Caco-2 (cell line): ENCODE results near the gene TUBG1. TPM values are rescaled to one million over a fixed set of nuclear protein-coding genes. Genes with fewer than 3 reads are reported as not detected.

Experiments
- BruUV-seq: library from RNA; stranded (reverse); fragments of 400-500 nt; replicated peaks from 2 replicates; lab custom pipeline; 2021; lab: Mats Ljungman, UMichigan
- CTCF ChIA-PET: fragments of 300-600 bp; sonication (Branson Sonifier 250); formaldehyde crosslinking; loops from one replicate; lab custom pipeline; 2022; ENCODE audit warnings: antibody characterized with exemption; lab: Charles Lee
- POLR2A ChIA-PET: fragments of 300-600 bp; sonication (Branson Sonifier 250); formaldehyde crosslinking; loops from one replicate; lab custom pipeline; 2022; ENCODE audit warnings: antibody characterized with exemption; lab: Charles Lee
- DNase-seq, 2 experiments: peaks; one replicate each; pipeline versions ENCODE4 v3.0.0 to v3.0.0-alpha.2; 2020 to 2022
- H3K27me3 ChIP-seq: replicated peaks from 2 replicates; pipeline ENCODE4 v1.6.0; 2011; ENCODE audit warnings: low read length; ENCODE audit not compliant: control insufficient read depth, insufficient read depth
- H3K36me3 ChIP-seq: 2 replicates; pipeline ENCODE4 v1.5.1; 2011; ENCODE audit warnings: low read length; ENCODE audit not compliant: control insufficient read depth, insufficient read depth
- H3K4me1 ChIP-seq: fragments of 250-450 bp; sonication (Bioruptor Pico); 2 replicates; pipeline ENCODE4 v1.5.1; 2020; ENCODE audit warnings: mild to moderate bottlenecking
- H3K4me3 ChIP-seq: 2 replicates; pipeline ENCODE4 v1.5.1; 2011; ENCODE audit warnings: low read depth, mild to moderate bottlenecking, control low read depth, low read length
- H3K9me3 ChIP-seq: fragments of 250-450 bp; sonication (Bioruptor Pico); 2 replicates; pipeline ENCODE4 v1.5.1; 2020; ENCODE audit warnings: mild to moderate bottlenecking, moderate library complexity
- H3K27ac Mint-ChIP-seq: one replicate; pipeline ENCODE4 v1.8.0; 2022; ENCODE audit warnings: mixed read lengths; ENCODE audit not compliant: unreplicated experiment
- H3K27me3 Mint-ChIP-seq: one replicate; pipeline ENCODE4 v1.8.0; 2022; ENCODE audit warnings: mixed read lengths; ENCODE audit not compliant: insufficient read depth, unreplicated experiment
- H3K36me3 Mint-ChIP-seq: one replicate; pipeline ENCODE4 v1.8.0; 2022; ENCODE audit warnings: mild to moderate bottlenecking, mixed read lengths; ENCODE audit not compliant: insufficient read depth, unreplicated experiment
- H3K4me1 Mint-ChIP-seq: one replicate; pipeline ENCODE4 v1.8.0; 2022; ENCODE audit warnings: low read depth, mixed read lengths; ENCODE audit not compliant: unreplicated experiment
- H3K4me3 Mint-ChIP-seq: one replicate; pipeline ENCODE4 v1.8.0; 2022; ENCODE audit warnings: mild to moderate bottlenecking, moderate library complexity, mixed read lengths; ENCODE audit not compliant: unreplicated experiment
- H3K9me3 Mint-ChIP-seq: one replicate; pipeline ENCODE4 v1.8.0; 2022; ENCODE audit warnings: mixed read lengths; ENCODE audit not compliant: unreplicated experiment
- intact Hi-C: fragments of 100-400 bp; cut with micrococcal nuclease; formaldehyde crosslinking; loops from one replicate; pipeline ENCODE4 v1.10.0; 2022; ENCODE audit not compliant: unreplicated experiment
- total RNA-seq: library from RNA; stranded (reverse); gene quantifications from 2 replicates; pipeline ENCODE4 v1.2.3, GENCODE V29; 2022
- TF ChIP-seq, protein P1 (sequence below), 2 experiments: fragments of 200-600 bp in 1 of 2; IDR thresholded peaks; 1 replicate in 1 of 2; 2 replicates in 1 of 2; pipeline versions ENCODE4 v1.5.1 to v1.8.0; 2011 to 2022; ENCODE audit warnings: antibody characterized with exemption in 1 of 2, control low read depth in 1 of 2, inconsistent platforms in 1 of 2, low read depth in 1 of 2, low read length in 1 of 2, mild to moderate bottlenecking in 1 of 2, moderate library complexity in 1 of 2; ENCODE audit not compliant: insufficient read depth in 1 of 2, severe bottlenecking in 1 of 2, unreplicated experiment in 1 of 2

The TUBG1 gene
- total RNA-seq, 1 experiment from 2014 or later, result 108 TPM

DNA sequence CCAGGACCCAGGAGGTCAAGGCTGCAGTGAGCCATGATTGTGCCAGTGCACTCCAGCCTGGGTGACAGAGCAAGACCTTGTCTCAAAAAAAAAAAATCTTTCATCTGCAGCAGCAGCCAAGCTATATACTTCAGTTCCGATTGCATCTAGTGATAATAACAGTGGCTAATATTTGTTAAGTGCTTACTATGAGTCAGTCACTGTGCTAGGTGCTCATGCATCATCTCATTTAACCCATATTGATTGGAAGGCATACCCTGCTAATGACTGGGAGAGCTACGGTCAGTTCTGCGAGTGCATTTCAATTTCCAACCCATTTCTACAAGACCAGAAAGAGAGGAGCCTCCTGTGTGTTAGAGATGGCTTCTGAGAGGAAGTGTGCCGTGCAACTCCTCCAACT lies 41.9 kb downstream of the TUBG1 start:
- Mint-ChIP-seq H3K27ac (no peak overlapping the region), H3K4me1 (peaks cover 9% of the 10 kb centered on the region), H3K9me3 (no peaks in the 10 kb centered on the region), H3K36me3 (no peaks in the 10 kb centered on the region), H3K27me3 (no peaks in the 10 kb centered on the region), H3K4me3 (no peak overlapping the region)
- intact Hi-C loops, result no loop called here
- no peak for DNase-seq
- Histone ChIP-seq H3K9me3 (no peaks in the 10 kb centered on the region), H3K36me3 (no peaks in the 10 kb centered on the region), H3K4me1 (no peaks in the 10 kb centered on the region), H3K27me3 (no peaks in the 10 kb centered on the region), H3K4me3 (no peak overlapping the region)
- ChIA-PET CTCF (interaction anchor here (0.7 kb wide), 1 partner anchor 25 kb away, joined by 3 read pairs; no protein-coding TSS in a partner anchor), POLR2A (no interaction called here)
- TF ChIP-seq, protein P1, sequence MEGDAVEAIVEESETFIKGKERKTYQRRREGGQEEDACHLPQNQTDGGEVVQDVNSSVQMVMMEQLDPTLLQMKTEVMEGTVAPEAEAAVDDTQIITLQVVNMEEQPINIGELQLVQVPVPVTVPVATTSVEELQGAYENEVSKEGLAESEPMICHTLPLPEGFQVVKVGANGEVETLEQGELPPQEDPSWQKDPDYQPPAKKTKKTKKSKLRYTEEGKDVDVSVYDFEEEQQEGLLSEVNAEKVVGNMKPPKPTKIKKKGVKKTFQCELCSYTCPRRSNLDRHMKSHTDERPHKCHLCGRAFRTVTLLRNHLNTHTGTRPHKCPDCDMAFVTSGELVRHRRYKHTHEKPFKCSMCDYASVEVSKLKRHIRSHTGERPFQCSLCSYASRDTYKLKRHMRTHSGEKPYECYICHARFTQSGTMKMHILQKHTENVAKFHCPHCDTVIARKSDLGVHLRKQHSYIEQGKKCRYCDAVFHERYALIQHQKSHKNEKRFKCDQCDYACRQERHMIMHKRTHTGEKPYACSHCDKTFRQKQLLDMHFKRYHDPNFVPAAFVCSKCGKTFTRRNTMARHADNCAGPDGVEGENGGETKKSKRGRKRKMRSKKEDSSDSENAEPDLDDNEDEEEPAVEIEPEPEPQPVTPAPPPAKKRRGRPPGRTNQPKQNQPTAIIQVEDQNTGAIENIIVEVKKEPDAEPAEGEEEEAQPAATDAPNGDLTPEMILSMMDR (IDR thresholded peaks at IDR 0.05; ENCODE audit: insufficient read depth in 1 of 2, low read depth in 1 of 2, low read length in 1 of 2, severe bottlenecking in 1 of 2, unreplicated experiment in 1 of 2), result no peak
- no TSS peak for BruUV-seq

DNA sequence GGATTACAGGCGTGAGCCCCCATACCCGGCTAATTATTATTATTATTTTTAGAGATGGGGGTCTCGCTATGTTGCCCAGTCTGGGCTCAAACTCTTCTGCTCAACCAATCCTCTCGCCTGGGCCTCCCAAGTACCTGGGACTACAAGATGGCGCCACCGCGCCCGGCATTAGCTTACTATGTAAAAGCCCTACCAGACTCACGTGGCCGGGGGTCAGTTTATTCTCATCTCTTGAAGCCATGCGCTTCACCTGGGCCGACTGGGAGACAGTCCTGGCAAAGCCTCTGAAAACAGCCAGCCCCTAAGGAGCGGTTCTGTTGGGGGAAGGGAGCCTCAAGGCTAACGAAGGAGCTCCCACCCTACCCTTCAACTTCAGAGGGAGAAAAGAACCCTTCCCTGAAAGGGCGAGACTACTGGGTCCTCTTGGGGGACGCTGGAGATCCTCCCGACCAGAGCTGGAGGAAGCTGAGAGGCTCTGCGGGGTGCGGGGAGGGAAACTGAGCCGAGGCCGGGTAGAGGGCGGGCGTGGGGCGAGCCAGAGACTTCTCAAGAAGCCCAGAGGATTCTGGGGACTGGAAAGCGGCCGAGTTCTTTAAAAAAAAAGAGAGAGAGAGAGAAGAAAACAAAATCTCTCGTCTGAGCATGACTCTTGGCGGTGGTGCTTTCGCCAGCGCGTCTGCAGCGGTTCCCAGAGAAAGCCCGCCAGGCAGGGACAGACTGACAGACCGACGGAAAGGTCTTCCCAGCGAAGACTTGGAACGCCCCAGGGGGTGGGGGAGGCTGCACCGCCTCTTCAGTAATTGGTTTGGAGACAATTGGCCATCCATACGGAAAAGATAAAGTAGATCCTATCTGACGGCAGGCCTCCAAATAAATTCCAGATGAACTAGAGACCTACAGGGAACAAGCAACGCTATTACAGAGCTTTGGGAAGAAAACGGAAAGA lies 44.0 kb downstream of the TUBG1 start:
- no peaks in the 10 kb centered on the region for H3K9me3 Mint-ChIP-seq
- H3K4me3 Mint-ChIP-seq, result peak overlapping the region; percentile 6
- H3K27me3 ChIP-seq, result no peaks in the 10 kb centered on the region
- H3K4me1 Mint-ChIP-seq, result peaks cover 9% of the 10 kb centered on the region
- H3K4me3 ChIP-seq, result no peak overlapping the region
- intact Hi-C loops, result no loop called here
- DNase-seq, result no peak
- no peaks in the 10 kb centered on the region for H3K9me3 ChIP-seq
- no peaks in the 10 kb centered on the region for H3K36me3 ChIP-seq
- no TSS peak for BruUV-seq
- CTCF ChIA-PET, result no interaction called here
- no peaks in the 10 kb centered on the region for H3K4me1 ChIP-seq
- H3K27me3 Mint-ChIP-seq, result no peaks in the 10 kb centered on the region
- H3K36me3 Mint-ChIP-seq, result peaks cover 4% of the 10 kb centered on the region
- POLR2A ChIA-PET, result no interaction called here
- TF ChIP-seq, protein P1 (IDR thresholded peaks at IDR 0.05; ENCODE audit: insufficient read depth in 1 of 2, low read depth in 1 of 2, low read length in 1 of 2, severe bottlenecking in 1 of 2, unreplicated experiment in 1 of 2), result no peak
- no peak overlapping the region for H3K27ac Mint-ChIP-seq

DNA sequence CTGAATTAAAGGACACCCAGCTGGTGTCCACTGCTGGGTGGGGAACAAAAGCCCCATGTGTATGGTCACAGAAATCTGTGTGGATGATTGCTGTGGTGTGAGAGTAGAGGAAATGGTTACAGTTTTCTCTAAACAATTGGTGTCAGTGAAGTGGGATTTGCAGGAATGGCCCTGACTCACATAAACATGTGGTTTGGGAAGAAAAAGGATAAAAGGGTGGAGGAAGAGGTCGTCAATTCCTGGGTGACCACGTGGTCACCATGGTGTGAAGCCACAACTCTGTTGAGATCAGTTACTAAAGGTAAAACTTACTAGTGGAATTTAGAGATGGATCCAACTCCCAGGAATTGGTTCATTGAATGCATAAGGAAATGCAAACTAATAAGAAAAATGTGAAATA lies 46.0 kb downstream of the TUBG1 start:
- ChIA-PET CTCF (interaction anchor here (0.7 kb wide), 1 partner anchor 290 kb away, joined by 3 read pairs; no protein-coding TSS in a partner anchor), POLR2A (no interaction called here)
- Mint-ChIP-seq H3K27me3 (no peaks in the 10 kb centered on the region), H3K9me3 (no peaks in the 10 kb centered on the region), H3K36me3 (peaks cover 13% of the 10 kb centered on the region), H3K4me3 (no peak overlapping the region), H3K27ac (no peak overlapping the region), H3K4me1 (peaks cover 16% of the 10 kb centered on the region)
- Histone ChIP-seq H3K36me3 (no peaks in the 10 kb centered on the region), H3K4me1 (peaks cover 6% of the 10 kb centered on the region), H3K4me3 (no peak overlapping the region), H3K27me3 (no peaks in the 10 kb centered on the region), H3K9me3 (no peaks in the 10 kb centered on the region)
- no TSS peak for BruUV-seq
- no peak for DNase-seq
- TF ChIP-seq, protein P1 (IDR thresholded peaks at IDR 0.05; ENCODE audit: insufficient read depth in 1 of 2, low read depth in 1 of 2, low read length in 1 of 2, severe bottlenecking in 1 of 2, unreplicated experiment in 1 of 2), result no peak
- intact Hi-C loops, result no loop called here
